Stimulated activated CD4-positive, alpha-beta T cell treated with anti-CD3 and anti-CD28 coated beads, TNF-alpha, amount 100 ng/mL, for 1 hour (primary cell): Measurements from ENCODE around the gene CEP55.

Source experiments
- DNase-seq, 3 donors: peaks; one replicate each; pipeline ENCODE4 v3.0.0-alpha.2; 2020; ENCODE audit warnings: low read depth in 3 of 3, low spot score in 1 of 3

Gene CEP55

GRCh38 chr10:93468461-93469213 is 27.8 kb upstream of the CEP55 start:
- DNase-seq, result no peak

- DNase-seq, result no peak
These were observed 27.0 kb upstream of the CEP55 start for GRCh38 chr10:93469454-93469853.

DNA sequence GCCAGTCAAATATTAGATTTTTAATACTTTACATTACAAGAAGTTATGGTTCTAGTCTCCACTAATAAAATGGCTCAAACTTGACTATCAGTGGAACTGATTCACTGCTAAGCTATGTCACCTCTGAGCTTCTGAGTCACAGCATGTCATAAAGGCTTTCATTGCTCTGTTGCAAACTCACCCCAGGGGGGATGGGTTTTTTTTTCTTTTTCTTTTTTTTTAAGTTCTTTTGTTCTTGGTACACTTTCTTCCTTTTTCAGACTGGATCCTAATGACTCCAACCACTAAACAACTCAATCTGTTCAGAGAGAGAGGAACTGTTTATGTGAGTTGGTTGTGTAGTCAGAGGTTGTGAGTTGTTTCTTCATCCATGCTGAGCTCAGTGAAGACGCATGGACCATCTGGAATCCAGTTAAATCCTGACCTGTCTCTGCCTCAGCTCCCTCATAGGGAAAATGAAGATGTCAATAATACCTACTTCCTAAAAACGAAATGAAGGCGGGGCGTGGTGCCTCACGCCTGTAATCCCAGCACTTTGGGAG is 25.2 kb upstream of the CEP55 start:
- DNase-seq, result no peak

GRCh38 chr10:93473161-93473560 is 23.3 kb upstream of the CEP55 start:
- no peak for DNase-seq

DNA sequence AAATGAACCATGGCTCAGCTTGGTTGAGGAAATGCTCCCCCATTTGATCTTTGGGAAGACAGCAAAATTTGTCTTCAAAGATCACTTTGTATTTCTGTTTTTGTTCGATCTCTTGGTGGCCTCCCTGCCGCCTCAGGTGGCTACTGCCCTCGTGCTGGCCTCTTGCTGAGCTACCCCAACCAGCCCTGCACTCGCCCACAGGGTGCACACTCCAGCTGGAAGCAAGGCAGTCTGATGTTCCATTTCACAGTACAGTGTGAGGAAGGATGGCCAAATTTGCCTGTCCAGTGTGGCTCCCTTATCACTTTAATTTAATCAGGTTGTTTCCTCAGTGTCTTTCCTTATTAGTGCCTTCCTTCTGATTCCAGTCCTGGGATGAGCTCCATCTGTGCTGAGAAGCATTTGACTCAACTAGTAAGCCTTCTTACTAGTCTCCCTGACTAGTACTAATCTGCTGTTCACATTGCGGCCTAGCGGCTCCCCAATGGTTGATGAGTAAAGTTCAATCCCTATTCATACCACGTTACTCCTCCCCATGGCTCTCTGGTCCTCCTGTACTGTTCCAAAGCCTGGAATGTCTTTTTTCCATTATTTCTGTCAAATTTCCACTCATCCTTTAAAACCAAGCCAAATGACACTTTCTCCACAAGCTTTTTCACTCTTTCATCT is 22.5 kb upstream of the CEP55 start:
- DNase-seq, result no peak

GRCh38 chr10:93475227-93475626 is 21.2 kb upstream of the CEP55 start:
- no peak for DNase-seq

DNA sequence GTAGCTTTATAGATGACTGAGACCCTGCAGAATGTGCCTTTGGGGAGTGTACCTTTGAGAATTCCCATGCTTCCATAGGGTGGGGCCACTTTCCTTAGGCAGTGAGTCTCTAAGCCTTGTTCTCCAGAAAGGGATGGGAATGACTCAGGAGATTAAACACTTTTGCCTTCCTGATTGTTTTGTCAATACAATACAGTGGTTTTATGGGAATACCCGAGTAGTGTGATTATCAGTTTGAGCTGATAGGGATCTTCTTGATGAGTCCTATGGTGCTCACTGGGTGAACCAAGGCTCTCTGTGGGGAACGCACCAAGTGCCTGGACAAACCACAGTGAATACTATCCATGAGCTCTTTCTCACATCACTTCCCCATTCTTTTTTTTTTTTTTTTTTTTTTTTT is 20.5 kb upstream of the CEP55 start:
- DNase-seq, result no peak

DNA sequence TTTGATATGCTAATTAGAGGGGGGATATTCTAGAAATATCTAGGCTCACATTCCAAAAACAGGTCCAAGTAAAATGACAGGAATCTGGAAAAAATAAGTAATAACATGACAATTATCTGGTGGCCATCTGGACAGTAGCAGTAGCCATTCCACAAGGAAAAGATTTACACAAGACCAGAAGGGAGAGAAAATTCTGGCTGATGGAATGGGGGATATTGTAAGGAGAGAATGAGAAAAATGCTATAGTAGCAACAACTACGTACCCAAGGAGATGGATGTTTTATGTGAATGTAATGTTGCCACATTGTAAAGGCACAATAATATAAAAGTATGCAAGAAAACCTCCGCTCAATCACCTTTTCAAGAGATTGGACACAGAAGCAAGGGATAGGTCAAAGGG is 19.7 kb upstream of the CEP55 start:
- no peak for DNase-seq

GRCh38 chr10:93478873-93479272 is 17.5 kb upstream of the CEP55 start:
- no peak for DNase-seq

- DNase-seq, result no peak
These were observed 14.7 kb upstream of the CEP55 start for GRCh38 chr10:93481637-93482144.

GRCh38 chr10:93482145-93482834 is 14.1 kb upstream of the CEP55 start, which contains the start of gene MYOF:
Gene MYOF, minus strand, starts transcription at chr10:93482334. Its CDS starts 140 bp downstream, at chr10:93482194.
- DNase-seq, result peak in 1 of 3 donors; percentile 4

DNA sequence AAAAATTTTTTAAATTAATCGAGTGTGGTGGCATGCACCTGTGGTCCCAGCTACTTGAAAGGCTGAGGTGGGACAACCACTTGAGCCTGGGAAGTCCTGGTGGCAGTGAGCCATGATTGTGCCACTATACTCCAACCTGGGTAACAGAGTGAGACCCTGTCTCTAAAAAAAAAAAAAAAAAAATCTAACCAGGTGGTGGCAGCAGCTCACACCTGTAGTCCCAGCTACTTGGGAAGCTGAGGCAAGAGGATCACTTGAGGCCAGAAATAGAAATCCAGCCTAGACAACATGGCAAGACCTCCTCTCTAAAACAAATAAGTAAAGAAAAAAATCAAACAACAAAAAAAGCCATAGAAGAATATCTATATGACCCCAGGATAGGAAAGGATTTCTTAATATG is 10.7 kb upstream of the CEP55 start:
- DNase-seq, result no peak

DNA sequence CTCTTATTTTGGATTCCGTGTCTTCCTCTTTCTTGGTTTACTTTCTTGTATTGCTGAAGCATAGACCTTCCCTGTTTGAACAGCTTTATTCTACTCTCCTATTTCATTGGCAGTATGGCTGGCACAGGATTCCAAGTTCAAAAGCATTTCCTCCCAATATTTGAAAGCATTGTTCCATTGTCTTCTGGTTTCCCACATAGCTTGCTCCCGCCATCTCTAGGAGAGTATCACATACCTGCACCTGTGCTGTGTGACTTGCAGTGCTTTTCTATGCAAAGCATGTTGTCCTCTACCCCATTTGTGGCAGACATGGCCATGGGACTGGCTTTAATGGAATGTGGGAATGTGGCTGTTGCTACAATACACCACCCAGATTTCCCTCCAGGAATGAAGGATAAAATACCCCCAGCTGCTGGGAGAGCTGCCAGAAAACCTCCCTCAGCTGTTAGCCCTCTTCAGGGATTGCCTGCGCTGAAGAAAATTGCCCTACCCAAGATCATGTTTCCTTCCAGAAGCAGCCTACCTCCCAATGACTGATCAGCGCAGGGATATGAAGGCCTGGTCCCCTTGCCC is 7.4 kb upstream of the CEP55 start:
- no peak for DNase-seq

DNA sequence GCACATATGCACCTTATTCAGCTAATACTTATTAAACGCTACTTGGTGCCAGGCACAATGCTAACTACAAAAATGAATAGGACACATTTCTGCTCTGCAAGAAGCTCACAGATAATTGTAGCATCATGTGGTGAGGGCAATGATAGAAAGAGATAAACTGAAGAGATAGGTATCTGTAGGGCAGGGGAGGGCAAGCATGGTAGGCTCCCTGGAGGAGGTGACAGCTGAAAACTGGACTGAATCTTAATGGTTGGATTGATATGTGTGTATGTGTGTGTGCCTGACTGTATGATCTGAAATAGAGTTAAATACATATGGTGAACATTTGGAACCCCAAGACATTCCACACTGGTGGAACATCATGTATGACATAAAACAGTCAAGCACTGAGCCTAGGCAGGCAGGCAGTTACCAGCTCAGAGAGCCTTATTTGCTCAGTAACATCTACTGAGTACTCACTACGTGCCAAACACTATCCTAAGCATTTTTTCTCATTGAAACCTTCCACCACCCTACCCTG is 4.8 kb upstream of the CEP55 start:
- no peak for DNase-seq

- DNase-seq, result no peak
These were observed 3.2 kb upstream of the CEP55 start for GRCh38 chr10:93493162-93493561.

DNA sequence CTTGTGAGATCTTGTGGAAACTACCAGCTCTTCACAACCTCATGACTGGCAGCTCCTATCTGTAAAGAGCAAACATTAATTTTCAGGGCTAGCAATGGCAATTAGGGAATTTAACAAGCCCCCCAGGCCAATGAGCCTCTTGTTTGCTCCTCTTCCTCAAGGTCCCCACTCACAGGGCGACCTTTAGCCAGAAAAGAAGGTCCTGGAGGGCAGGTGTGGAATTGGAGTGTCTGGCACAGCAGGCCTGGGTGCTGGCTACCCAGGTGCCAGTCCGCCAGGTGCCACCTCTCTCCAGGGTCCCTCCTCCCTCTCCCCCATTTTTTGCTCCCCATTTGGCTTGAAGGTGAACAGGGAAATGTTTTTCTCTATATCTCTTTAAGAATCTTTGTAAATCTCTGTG is 1.9 kb upstream of the CEP55 start:
- no peak for DNase-seq

DNA sequence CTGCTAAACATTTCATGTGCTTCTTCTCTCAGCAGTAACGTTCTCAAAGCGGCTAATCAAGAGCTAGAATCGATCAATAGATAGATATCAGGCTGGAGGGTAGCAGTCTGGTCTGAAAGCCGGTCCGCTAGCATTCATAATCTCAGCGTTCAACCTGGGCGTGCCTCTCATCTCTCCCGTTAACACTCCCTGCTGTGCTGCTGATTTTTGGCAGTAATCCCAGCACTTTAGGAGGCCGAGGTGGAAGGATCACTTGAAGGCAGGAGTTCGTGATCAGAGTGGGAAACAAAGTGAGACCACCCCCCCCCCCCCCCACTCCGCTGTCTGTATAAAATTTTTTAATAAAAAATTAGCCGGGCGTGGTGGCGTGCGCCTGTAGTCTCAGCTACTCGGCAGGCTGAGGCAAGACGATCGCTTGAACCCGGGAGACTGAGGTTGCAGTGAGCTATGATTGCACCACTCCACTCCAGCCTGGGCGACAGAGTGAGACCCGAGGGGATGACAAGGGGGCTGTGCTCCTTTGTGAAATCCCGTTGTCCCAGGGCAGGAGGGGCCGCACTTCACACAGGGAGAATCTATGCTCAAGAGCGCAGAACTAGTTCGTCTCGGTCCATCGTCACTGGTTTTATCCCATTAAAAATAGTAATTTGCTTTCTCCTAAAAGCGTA is 624 bp upstream of the CEP55 start:
- DNase-seq, result peak in 1 of 3 donors; percentile 4

DNA sequence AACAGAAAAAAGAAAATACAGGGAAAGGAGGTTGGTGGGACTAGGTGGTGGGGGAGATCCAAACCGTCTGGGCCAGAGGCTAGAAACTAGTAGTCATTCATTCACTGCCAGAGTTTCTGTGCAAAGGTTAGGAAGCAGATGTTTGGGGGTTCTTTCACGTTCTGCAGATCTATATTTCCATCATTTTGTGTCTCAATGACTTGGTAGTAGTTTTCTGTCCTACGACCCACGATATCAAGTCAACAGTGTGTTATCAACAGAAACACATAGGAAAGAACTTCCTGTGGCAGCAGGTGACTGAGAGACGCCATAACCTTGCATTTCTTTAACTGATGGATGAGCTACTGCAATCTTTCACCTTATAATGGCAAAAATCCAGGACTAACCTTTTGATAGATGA is 1.8 kb downstream of the CEP55 start:
- no peak for DNase-seq

DNA sequence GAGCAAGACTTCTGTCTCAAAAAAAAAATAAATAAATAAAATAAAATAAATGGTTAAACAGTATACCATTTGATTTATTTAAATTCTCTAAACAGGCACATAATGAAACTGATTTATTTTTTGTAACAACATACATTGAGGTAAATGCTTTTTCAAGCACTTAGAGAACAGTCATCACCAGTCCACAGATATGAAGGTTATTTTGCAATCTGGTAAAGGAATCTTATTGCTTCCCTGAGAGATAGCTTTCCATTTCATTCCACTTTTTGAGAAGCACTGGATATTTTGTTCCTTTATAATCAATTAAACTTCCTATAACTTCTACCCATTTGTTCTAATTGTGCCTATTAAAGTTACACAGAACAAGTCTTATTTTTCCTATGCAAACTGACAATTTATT is 5.2 kb downstream of the CEP55 start:
- DNase-seq, result no peak

DNA sequence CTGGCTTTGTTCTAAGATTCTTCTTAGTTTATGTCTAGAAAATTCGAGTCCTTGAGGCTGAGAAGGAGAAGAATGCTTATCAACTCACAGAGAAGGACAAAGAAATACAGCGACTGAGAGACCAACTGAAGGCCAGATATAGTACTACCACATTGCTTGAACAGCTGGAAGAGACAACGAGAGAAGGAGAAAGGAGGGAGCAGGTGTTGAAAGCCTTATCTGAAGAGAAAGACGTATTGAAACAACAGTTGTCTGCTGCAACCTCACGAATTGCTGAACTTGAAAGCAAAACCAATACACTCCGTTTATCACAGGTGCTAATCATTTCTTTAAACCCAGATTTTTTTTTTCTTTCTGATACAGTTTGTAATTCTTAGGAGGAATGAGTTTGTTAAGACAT is 6.7 kb downstream of the CEP55 start:
- DNase-seq, result no peak

- no peak for DNase-seq
These were observed 8.7 kb downstream of the CEP55 start for GRCh38 chr10:93505075-93505474.
